Transverse colon (tissue), 3 donors: ENCODE data around the gene THSD4.

Experiments used
- CTCF ChIP-seq, 5 experiments: fragments of 200-600 bp in 3 of 5; fragments of 450-650 bp in 2 of 5; sonication (generic) in 3 of 5; IDR thresholded peaks; 1 replicate in 2 of 5; 2 replicates in 3 of 5; pipeline ENCODE4 v1.5.1; 2016 to 2017; ENCODE audit warnings: antibody characterized with exemption in 5 of 5, inconsistent platforms in 3 of 5, mild to moderate bottlenecking in 2 of 5, moderate library complexity in 1 of 5
- EP300 ChIP-seq: sonication (generic); formaldehyde crosslinking; IDR thresholded peaks from one replicate; pipeline ENCODE4 v1.6.1; 2017; ENCODE audit warnings: antibody characterized with exemption, low read depth

GRCh38 chr15:71218272-71218805 is 103.1 kb downstream of the THSD4 start:
- TF ChIP-seq CTCF (IDR thresholded peaks at IDR 0.05): no peak
- no peak for TF ChIP-seq EP300
